Measurements from ENCODE around the gene DPH7.
"Not testable (repeated sequence)": the region's sequence is repeated elsewhere in the genome, so short reads cannot be mapped to it uniquely, and the experiment has no call there.

Gene DPH7

GRCh38 chr9:137516144-137516917 is 62.4 kb downstream of the DPH7 start:
- DNase-seq = no peak

GRCh38 chr9:137515338-137515724 is 63.4 kb downstream of the DPH7 start:
- DNase-seq = no peak

GRCh38 chr9:137514691-137515337 is 63.9 kb downstream of the DPH7 start:
- DNase-seq = no peak

- DNase-seq = not testable (repeated sequence)
Measured at GRCh38 chr9:137513801-137514570, 64.7 kb downstream of the DPH7 start.

GRCh38 chr9:137513136-137513535 is 65.6 kb downstream of the DPH7 start:
- DNase-seq = not testable (repeated sequence)

GRCh38 chr9:137511758-137512463 is 66.8 kb downstream of the DPH7 start:
- DNase-seq = no peak

GRCh38 chr9:137511126-137511525 is 67.6 kb downstream of the DPH7 start:
- not testable (repeated sequence) for DNase-seq

GRCh38 chr9:137509198-137509597 is 69.5 kb downstream of the DPH7 start:
- DNase-seq = no peak

GRCh38 chr9:137506702-137507171 is 72.0 kb downstream of the DPH7 start:
- DNase-seq = no peak

- DNase-seq = no peak
Measured at GRCh38 chr9:137506274-137506673, 72.5 kb downstream of the DPH7 start.

- no peak for DNase-seq
Measured at GRCh38 chr9:137505421-137506140, 73.1 kb downstream of the DPH7 start.
